Activated T-cell treated with anti-CD3 and anti-CD28 coated beads for 4 hours (primary cell): ENCODE results near the gene PHF14.
A peak's percentile ranks its signal among the peaks of the same experiment; 100 is the strongest.
"Not testable (repeated sequence)": the region's sequence is repeated elsewhere in the genome, so short reads cannot be mapped to it uniquely, and the experiment has no call there.

Experiments used
- DNase-seq: peaks from one replicate; pipeline ENCODE4 v3.0.0-alpha.2; 2020

PHF14 gene

GRCh38 chr7:10973061-10973941, at the start of gene PHF14:
PHF14 (plus strand) TSS chr7:10973872; CDS start chr7:10974324, 452 bp downstream.
- peak; percentile 90 for DNase-seq

GRCh38 chr7:10924370-10924769, 49.3 kb upstream of the PHF14 start:
- no peak for DNase-seq

DNA sequence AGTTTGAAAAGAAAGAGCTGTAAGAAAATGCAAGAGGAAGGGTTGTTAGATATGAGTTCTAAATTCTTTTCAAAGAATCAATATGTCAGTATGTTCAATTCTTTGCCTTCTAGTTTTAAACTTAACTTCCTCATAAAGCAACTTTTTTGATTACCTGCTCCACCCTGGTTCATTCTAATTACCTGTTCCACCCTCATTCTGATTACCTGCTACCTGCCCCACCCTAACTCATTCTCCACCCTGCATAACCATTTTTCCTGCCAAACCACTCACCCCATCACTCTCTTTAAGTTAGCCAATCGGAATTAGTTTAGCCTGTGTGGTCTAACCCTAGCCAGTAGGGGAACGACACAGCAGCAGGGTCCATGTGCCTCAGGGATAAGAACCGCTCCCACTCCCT, 45.5 kb upstream of the PHF14 start:
- DNase-seq: not testable (repeated sequence)

DNA sequence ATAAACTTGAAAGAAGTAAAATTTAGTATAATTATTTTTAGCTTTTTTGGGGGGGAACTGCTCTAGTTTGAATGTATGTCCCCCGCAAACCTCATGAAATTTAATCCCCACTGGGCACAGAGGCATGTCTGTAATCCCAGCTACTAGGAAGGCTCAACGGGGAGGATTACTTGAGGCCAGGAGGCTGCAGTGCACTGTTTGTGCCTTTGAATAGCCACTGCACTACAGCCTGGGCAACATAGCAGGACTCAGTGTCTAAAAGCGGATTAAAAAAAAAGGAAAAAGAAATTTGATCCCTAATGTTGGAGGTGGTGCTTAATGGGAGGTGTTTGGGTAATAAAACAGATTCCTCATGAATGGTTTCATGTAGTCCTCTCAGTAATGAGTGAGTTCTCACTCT, 43.1 kb upstream of the PHF14 start:
- no peak for DNase-seq

DNA sequence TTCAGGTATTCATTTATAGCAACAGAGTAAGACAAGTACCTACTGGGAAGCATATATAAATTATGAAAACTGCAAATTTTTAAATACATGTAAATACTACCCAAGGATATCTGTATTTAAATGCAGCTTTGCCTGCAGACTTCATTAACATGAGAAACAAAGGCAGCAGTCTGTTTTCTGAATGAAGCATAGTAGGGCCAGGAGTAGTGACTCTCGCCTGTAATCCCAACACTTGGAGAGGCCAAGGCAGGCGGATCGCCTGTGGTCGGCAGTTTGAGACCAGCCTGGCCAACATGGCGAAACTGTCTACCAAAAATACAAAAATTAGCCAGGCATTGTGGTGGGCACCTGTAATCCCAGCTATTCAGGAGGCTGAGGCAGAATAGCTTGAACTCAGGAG, 42.5 kb upstream of the PHF14 start:
- DNase-seq: no peak

DNA sequence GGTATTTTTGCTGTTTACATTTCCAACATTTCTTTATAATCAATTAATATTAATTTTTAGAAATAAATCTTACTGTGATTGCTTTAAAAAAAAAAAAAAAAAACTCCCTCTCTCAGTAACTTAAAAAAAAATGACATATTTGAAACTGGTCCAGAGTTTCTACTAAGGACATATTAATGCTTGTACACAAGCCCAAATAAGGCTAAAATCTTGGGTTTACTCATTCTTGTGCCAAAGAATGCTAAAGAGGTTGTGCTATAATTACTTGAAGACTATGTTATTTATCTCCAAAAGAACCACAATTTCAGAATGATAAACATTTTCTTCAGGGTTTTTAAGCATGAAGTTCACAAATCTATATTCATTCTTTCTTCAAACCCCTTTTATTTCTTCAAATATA, 39.4 kb upstream of the PHF14 start:
- no peak for DNase-seq

- no peak for DNase-seq
Measured at GRCh38 chr7:10939237-10939910, 34.3 kb upstream of the PHF14 start.

DNA sequence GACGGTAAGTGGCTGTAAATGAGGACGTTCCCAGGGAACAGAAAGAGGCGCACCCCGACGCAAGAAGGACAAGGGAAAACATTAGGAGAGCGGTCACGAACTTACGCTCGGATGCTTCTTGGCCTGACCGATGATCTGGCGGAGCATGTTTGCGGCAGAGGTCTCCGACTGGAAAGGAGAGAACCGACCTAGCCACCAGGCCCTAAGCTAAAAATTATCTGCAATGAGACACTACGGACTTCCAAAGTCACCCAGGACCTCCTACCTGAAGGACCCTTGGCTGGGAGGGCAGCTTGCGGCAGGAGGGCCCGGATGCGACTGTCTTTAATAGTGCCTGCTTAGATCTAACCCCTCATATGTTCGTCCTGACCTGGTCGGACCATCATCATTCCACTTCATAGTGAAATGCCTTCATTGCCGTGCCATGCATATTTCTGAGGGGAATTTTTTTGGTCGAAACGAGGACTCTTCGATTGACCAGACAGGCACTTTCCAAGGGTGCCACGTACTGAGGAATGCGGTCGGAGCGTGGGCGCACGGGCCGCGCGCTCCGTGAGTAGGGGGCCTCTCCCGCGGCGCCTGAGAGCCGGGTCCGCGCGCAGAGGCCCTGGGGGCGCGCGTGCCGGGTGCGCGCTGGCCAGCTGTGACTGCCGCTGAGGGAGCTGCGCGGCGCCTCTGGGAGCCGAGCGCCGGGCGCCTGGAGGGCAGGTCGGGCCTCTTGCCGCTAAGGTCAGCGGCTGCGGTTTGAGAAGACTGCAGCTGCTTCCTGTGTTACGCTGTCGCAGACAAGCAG, 33.6 kb upstream of the PHF14 start:
- peak; percentile 74 for DNase-seq

DNA sequence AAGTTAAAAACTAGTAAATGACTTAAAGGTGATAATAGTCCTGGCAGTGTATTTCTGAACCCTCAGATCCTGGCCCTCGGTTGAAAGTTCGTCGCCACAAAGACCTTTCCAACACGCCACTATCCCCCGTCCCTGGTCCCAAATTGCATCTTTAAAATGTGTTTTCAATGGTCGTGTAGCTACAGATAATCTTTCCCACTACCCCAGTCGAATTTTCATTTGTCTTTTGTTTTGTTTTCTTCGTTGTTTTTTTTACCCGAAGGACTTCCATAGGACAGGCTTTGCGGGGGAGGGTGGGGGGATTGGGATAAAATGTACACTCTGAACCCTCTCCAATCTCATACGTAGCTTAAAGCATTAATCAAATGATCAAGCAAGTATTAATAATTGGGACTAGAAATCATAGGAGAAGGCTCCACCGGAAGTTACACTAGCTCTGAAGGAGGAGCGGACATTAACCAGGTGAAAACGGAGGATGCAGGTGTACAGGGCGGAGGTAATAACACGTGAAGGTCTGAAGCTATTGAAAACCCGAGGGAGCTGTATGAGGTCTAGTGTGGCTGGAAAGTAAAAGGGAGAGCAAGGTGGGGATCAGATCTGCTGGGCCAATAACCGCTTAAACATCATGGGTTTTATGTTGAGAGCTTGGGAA, 32.8 kb upstream of the PHF14 start:
- peak; percentile 1 for DNase-seq

DNA sequence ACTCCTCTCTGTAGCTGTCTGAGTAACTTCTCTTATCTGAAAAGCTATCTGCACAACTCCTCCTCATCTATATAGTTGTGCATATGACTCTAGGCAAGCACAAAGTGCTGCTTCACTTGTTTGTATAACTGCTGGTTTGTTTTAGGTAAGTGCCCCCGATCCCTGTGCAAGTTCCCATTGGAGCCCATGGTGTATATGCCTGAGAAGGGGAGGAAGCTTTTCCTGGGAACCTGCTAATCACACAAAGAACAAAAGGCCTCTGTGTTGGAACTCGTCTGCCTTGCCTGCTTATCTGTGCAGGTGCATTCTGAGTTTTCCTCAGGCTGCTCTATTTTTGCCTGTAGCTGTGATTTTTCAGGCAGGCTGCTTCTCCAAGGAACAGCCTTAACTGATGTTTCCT, 23.2 kb upstream of the PHF14 start:
- DNase-seq: no peak

DNA sequence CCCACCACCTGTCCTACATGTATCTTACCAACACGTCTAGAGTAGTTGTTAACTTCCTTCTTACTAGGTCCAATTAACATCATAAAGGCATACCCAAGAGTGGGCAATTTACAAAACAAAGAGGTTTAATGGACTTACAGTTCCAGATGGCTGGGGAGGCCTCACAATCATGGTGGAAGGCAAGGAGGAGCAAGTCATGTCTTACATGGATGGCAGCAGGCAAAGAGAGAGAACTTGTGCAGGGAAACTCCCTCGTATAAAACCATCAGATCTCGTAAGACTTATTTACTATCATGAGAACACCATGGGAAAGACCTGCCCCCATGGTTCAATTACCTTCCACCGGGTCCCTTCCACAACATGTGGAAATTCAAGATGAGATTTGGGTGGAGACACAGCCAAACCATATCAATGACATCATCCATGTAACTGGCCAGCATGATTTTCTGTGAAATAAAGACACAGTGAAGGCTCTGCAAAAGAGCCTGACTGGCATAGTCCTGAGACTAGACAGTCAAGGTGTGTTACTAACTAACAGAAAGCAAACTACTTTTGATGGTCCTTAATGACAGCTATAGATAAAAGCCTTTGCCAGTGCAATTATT, 22.6 kb upstream of the PHF14 start:
- DNase-seq: not testable (repeated sequence)

DNA sequence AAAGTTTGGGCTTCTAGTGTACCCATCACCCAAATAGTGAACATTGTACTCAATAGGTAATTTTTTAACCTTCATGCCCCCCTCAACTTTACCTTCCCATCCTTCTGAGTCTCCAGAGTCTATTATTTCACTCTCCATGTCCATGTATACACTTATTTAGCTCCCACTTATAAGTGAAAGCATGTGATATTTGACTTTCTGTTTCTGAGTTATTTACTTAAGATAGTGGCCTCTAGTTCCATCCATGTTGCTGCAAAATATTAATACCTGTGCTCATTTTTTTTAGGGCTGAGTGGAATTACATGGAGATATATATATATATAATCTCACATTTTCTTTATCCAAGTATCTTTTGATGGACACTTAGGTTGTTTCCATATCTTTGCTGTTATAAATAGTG, 21.1 kb upstream of the PHF14 start:
- DNase-seq: no peak

DNA sequence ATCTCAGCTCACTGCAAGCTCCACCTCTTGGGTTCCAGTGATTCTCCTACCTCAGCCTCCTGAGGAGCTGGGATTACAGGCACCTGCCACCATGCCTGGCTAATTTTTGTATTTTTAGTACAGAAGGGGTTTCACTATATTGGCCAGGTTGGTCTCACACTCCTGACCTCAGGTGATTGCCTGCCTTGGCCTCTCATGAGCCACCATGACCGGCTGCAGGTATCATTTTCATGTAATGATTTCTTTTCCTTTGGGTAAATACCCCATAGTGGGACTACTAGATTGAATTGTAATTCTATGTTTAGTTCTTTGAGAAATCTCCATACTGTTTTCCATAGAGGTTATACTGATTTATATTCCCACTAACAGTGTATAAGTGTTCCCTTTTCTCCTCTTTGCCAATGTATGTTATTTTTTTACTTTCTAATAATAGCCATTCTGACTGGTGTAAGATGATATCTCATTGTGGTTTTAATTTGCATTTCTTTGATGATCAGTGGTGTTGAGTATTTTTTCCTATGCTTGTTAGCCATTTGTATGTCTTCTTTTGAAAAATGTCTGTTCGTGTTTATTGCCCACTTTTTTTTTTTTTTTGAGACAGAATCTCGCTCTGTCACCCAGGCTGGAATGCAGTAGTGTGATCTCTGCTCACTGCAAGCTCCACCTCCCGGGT, 20.5 kb upstream of the PHF14 start:
- not testable (repeated sequence) for DNase-seq

GRCh38 chr7:10956528-10956927, 17.1 kb upstream of the PHF14 start:
- DNase-seq: no peak

DNA sequence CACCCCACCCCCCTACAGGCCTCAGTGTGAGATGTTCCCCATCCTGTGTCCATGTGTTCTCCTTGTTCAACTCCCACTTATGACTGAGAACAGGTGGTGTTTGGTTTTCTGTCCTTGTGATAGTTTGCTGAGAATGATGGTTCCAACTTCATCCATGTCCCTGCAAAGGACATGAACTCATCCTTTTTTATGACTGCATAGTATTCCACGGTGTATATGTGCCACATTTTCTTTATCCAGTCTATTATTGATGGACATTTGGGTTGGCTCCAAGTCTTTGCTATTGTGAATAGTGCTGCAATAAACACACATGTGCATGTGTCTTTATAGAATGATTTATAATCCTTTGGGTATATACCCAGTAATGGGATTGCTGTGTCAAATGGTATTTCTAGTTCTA, 13.4 kb upstream of the PHF14 start:
- not testable (repeated sequence) for DNase-seq

- DNase-seq: not testable (repeated sequence)
Measured at GRCh38 chr7:10965016-10965415, 8.7 kb upstream of the PHF14 start.

DNA sequence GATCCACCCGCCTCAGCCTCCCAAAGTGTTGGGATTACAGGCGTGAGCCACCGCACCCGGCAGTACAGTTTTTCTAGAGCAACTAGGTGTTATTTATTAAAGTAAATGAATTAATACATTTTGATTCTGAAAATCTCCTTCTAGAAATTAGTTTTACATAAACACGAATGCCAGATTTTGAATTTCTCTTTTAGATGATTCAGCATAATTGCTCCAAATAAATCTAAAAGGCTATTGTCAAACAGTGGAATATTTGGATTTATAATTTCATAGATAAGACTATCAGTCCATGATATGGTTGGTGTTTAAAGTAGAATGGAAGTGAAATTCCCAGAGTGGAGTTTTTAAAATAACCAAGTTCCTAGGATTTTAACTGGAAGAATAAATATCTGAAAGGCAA, 1.5 kb upstream of the PHF14 start:
- DNase-seq: no peak

GRCh38 chr7:10973942-10974911, 555 bp downstream of the PHF14 start:
- DNase-seq: peak; percentile 9

DNA sequence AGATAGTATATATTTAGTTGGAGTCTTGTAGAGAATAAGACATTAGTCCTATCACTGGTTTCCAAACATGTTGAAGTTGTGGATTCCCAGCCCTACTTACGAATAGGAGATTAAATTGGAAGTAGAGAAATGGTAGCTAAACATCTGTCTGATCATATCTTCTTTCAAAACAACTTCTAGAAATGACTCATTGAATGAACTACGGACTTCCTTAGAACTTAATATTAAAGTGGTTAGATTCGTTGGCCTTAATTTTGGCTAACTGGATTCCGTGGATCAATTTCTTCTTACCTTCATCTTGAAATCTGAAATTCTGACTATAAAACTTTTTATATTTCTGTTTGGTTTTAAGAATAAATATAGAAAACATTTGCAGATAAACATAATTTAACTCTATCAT, 3.4 kb downstream of the PHF14 start:
- no peak for DNase-seq

GRCh38 chr7:10981317-10981716, 7.6 kb downstream of the PHF14 start:
- DNase-seq: no peak

GRCh38 chr7:10990748-10991147, 17.1 kb downstream of the PHF14 start:
- not testable (repeated sequence) for DNase-seq
